B cell (primary cell): ENCODE measurements around the gene GZMM. TPM values are rescaled to one million over a fixed set of nuclear protein-coding genes. Genes with fewer than 3 reads are reported as not detected.
A peak's percentile ranks its signal among the peaks of the same experiment; 100 is the strongest.

Source experiments
- ATAC-seq: fragments of 200-7000 bp; cut with Tn5 transposase; one replicate; pipeline ENCODE4 v1.10.0; 2021; ENCODE audit warnings: low read depth, mild to moderate bottlenecking, moderate number of reproducible peaks, moderate library complexity
- CTCF ChIA-PET: fragments of 350-600 bp; sonication (Branson Sonifier 250); formaldehyde crosslinking; loops from one replicate; lab custom pipeline; 2021; ENCODE audit warnings: antibody characterized with exemption, inconsistent platforms; lab: Charles Lee
- POLR2A ChIA-PET: fragments of 350-600 bp; sonication (Branson Sonifier 250); formaldehyde crosslinking; loops from one replicate; lab custom pipeline; 2021; ENCODE audit warnings: antibody characterized with exemption; lab: Charles Lee
- DNase-seq: peaks from one replicate; pipeline ENCODE4 v3.0.0; 2013
- H2AFZ ChIP-seq: 2 replicates; pipeline ENCODE4 v1.6.1; 2012; ENCODE audit warnings: mild to moderate bottlenecking, low read depth, low read length; ENCODE audit not compliant: insufficient read depth, poor library complexity, severe bottlenecking
- H3K27ac ChIP-seq, 2 donors: 1 replicate in 1 of 2; 2 replicates in 1 of 2; pipeline ENCODE4 v1.5.1; 2012 to 2013; ENCODE audit warnings: low read length in 2 of 2, mild to moderate bottlenecking in 2 of 2, moderate library complexity in 1 of 2
- H3K27me3 ChIP-seq, 4 experiments: fragments of 200-600 bp in 1 of 4; sonication (generic) in 1 of 4; replicated peaks in 1 of 4; 1 replicate in 2 of 4; 2 replicates in 2 of 4; pipeline versions ENCODE4 v1.6.1 to v1.7.0; 2013 to 2016; ENCODE audit warnings: low read length in 3 of 4, mild to moderate bottlenecking in 2 of 4, mixed read lengths in 1 of 4, moderate library complexity in 1 of 4; ENCODE audit not compliant: insufficient read depth in 4 of 4, control insufficient read depth in 3 of 4; ENCODE audit errors: control extremely low read depth in 1 of 4
- H3K36me3 ChIP-seq, 2 experiments: replicated peaks in 1 of 2; 1 replicate in 1 of 2; 2 replicates in 1 of 2; pipeline versions ENCODE4 v1.6.1 to v1.7.1; 2013; ENCODE audit warnings: low read length in 1 of 2; ENCODE audit not compliant: insufficient read depth in 2 of 2, control insufficient read depth in 1 of 2; ENCODE audit errors: control extremely low read depth in 1 of 2, extremely low read depth in 1 of 2
- H3K4me1 ChIP-seq, 2 donors: fragments of 200-600 bp in 1 of 2; sonication (generic) in 1 of 2; 1 replicate in 1 of 2; 2 replicates in 1 of 2; pipeline versions ENCODE4 v1.5.1 to v1.6.1; 2013 to 2017; ENCODE audit warnings: low read length in 2 of 2; ENCODE audit not compliant: control insufficient read depth in 2 of 2, insufficient read depth in 2 of 2
- H3K4me2 ChIP-seq: replicated peaks from 2 replicates; pipeline ENCODE3; 2012; ENCODE audit warnings: mild to moderate bottlenecking, low read depth, low read length; ENCODE audit not compliant: poor library complexity, severe bottlenecking
- H3K4me3 ChIP-seq, 5 experiments: fragments of 200-600 bp in 1 of 5; sonication (generic) in 1 of 5; 1 replicate in 3 of 5; 2 replicates in 2 of 5; pipeline versions ENCODE4 v1.5.1 to v1.7.0; 2011 to 2016; ENCODE audit warnings: low read length in 4 of 5, mild to moderate bottlenecking in 4 of 5, low read depth in 2 of 5, control low read depth in 1 of 5, moderate library complexity in 1 of 5; ENCODE audit not compliant: insufficient read depth in 1 of 5; ENCODE audit errors: control extremely low read depth in 1 of 5, extremely low read depth in 1 of 5
- H3K79me2 ChIP-seq: fragments of 200-600 bp; sonication (generic); one replicate; pipeline ENCODE4 v1.6.0; 2016; ENCODE audit warnings: low read length; ENCODE audit not compliant: control insufficient read depth, insufficient read depth
- H3K9ac ChIP-seq: fragments of 200-600 bp; sonication (generic); 2 replicates; pipeline ENCODE4 v1.6.1; 2017; ENCODE audit warnings: mild to moderate bottlenecking, low read length, moderate library complexity
- H3K9me3 ChIP-seq, 3 donors: one replicate each; pipeline versions ENCODE4 v1.6.1 to v1.7.1; 2013; ENCODE audit warnings: low read length in 2 of 3; ENCODE audit not compliant: control insufficient read depth in 2 of 3, insufficient read depth in 1 of 3; ENCODE audit errors: control extremely low read depth in 1 of 3
- H4K20me1 ChIP-seq: 2 replicates; pipeline ENCODE4 v1.6.0; 2012; ENCODE audit warnings: mild to moderate bottlenecking, low read length; ENCODE audit not compliant: insufficient read depth, control insufficient read depth, poor library complexity, severe bottlenecking
- H3K27ac Mint-ChIP-seq: one replicate; pipeline ENCODE4 v1.8.0; 2021; ENCODE audit warnings: mixed read lengths
- H3K27me3 Mint-ChIP-seq: one replicate; pipeline ENCODE4 v1.8.0; 2021; ENCODE audit warnings: mixed read lengths
- H3K4me1 Mint-ChIP-seq: one replicate; pipeline ENCODE4 v1.8.0; 2021; ENCODE audit warnings: mixed read lengths
- H3K4me3 Mint-ChIP-seq: one replicate; pipeline ENCODE4 v1.8.0; 2021; ENCODE audit warnings: mixed read lengths
- H3K9me3 Mint-ChIP-seq: one replicate; pipeline ENCODE4 v1.8.0; 2022; ENCODE audit warnings: mixed read lengths; ENCODE audit not compliant: insufficient read depth
- CTCF ChIP-seq: fragments of 200-600 bp; IDR thresholded peaks from one replicate; pipeline ENCODE4 v1.8.0; 2022; ENCODE audit warnings: antibody characterized with exemption, mild to moderate bottlenecking
- EZH2 ChIP-seq: IDR thresholded peaks from 2 replicates; pipeline ENCODE4 v1.6.1; 2012; ENCODE audit warnings: borderline replicate concordance, low read depth, mild to moderate bottlenecking, moderate library complexity, low read length; ENCODE audit not compliant: insufficient read depth, poor library complexity, severe bottlenecking
- WGBS: methylation state at CpG from one replicate; pipeline ENCODE4 v1.1.5; 2013; ENCODE audit warnings: missing lambda C conversion rate; ENCODE audit not compliant: insufficient coverage; 5-methylcytosine and 5-hydroxymethylcytosine counted together
- intact Hi-C: fragments of 100-400 bp; cut with micrococcal nuclease; formaldehyde crosslinking; loops from one replicate; pipeline ENCODE4 v1.10.0; 2022
- polyA plus RNA-seq: library from polyadenylated mRNA; depleted of rRNA; stranded (reverse); fragments of >200 nt; gene quantifications from 2 replicates; pipeline ENCODE4 v1.2.3, GENCODE V29; 2012
- total RNA-seq, 2 donors: library from RNA; stranded (reverse); fragments of 120-200 nt in 1 of 2; gene quantifications; 1 replicate in 1 of 2; 2 replicates in 1 of 2; pipeline versions ENCODE4 v1.2.3 to v1.2.4, GENCODE V29; 2013 to 2022

Gene GZMM
- total and polyA plus RNA-seq, 2 donors (not counting 1 experiment from before 2014, with no cell fraction given), result 2.1 TPM; not detected in 1

DNA sequence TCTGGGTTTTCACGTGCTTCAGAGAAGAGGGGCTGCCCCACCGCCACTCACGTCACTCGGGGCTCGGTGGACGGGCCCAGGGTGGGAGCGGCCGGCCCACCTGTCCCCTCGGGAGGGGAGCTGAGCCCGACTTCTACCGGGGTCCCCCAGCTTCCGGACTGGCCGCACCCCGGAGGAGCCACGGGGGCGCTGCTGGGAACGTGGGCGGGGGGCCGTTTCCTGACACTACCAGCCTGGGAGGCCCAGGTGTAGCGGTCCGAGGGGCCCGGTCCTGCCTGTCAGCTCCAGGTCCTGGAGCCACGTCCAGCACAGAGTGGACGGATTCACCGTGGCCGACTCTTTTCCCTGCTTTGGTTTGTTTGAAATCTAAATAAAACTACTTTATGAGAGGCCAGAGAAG is 2.2 kb upstream of the GZMM start:
- H3K9me3 Mint-ChIP-seq, result no peaks in the 10 kb centered on the region
- H4K20me1 ChIP-seq, result peaks cover 19% of the 10 kb centered on the region
- no peak for ATAC-seq
- no peaks in the 10 kb centered on the region for H3K79me2 ChIP-seq
- no peaks in the 10 kb centered on the region for H3K4me1 Mint-ChIP-seq
- H3K4me3 Mint-ChIP-seq, result no peak overlapping the region
- no peaks in the 10 kb centered on the region for H3K9me3 ChIP-seq
- H3K36me3 ChIP-seq, result peaks cover 0 to 15% of the 10 kb centered on the region in 2 experiments
- H3K27ac Mint-ChIP-seq, result no peak overlapping the region
- H3K27me3 ChIP-seq, result no peaks in the 10 kb centered on the region
- no peaks in the 10 kb centered on the region for H3K4me1 ChIP-seq
- no peak overlapping the region for H3K4me3 ChIP-seq
- H3K4me2 ChIP-seq, result no peak overlapping the region
- no peak overlapping the region for H3K27ac ChIP-seq
- ChIA-PET CTCF (no interaction called here), POLR2A (no interaction called here)
- no peak for TF ChIP-seq CTCF
- no peak for TF ChIP-seq EZH2
- WGBS, result 92% methylated on average over 22 of the region's 26 CpGs
- H2AFZ ChIP-seq, result no peak overlapping the region
- no peak for DNase-seq
- intact Hi-C loops, result no loop called here
- H3K27me3 Mint-ChIP-seq, result no peaks in the 10 kb centered on the region
- H3K9ac ChIP-seq, result no peak overlapping the region

GRCh38 chr19:542173-542866 is 1.5 kb upstream of the GZMM start:
- Histone ChIP-seq H2AFZ (no peak overlapping the region), H3K9me3 (no peaks in the 10 kb centered on the region), H3K4me2 (no peak overlapping the region), H4K20me1 (peaks cover 19% of the 10 kb centered on the region), H3K79me2 (no peaks in the 10 kb centered on the region), H3K36me3 (peaks cover 0 to 12% of the 10 kb centered on the region in 2 experiments), H3K9ac (no peak overlapping the region), H3K27me3 (no peaks in the 10 kb centered on the region), H3K4me3 (no peak overlapping the region), H3K27ac (no peak overlapping the region), H3K4me1 (no peaks in the 10 kb centered on the region)
- ChIA-PET POLR2A (interaction anchor here (0.5 kb wide), 1 partner anchor 136 kb away, joined by 6 read pairs; no protein-coding TSS in a partner anchor), CTCF (no interaction called here)
- WGBS, result 91% methylated on average over 34 of the region's 34 CpGs
- Mint-ChIP-seq H3K27ac (no peak overlapping the region), H3K4me3 (no peak overlapping the region), H3K9me3 (no peaks in the 10 kb centered on the region), H3K4me1 (no peaks in the 10 kb centered on the region), H3K27me3 (no peaks in the 10 kb centered on the region)
- intact Hi-C loops, result no loop called here
- TF ChIP-seq EZH2 (no peak), CTCF (no peak)
- no peak for ATAC-seq
- DNase-seq, result peak; percentile 10
